ENCODE data around the gene SKI. TPM values are rescaled to one million over a fixed set of nuclear protein-coding genes. Genes with fewer than 3 reads are reported as not detected.

Gene SKI
- total RNA-seq, 4 donors from 2014 or later: 60.2 to 157 (median 79.0) TPM

DNA sequence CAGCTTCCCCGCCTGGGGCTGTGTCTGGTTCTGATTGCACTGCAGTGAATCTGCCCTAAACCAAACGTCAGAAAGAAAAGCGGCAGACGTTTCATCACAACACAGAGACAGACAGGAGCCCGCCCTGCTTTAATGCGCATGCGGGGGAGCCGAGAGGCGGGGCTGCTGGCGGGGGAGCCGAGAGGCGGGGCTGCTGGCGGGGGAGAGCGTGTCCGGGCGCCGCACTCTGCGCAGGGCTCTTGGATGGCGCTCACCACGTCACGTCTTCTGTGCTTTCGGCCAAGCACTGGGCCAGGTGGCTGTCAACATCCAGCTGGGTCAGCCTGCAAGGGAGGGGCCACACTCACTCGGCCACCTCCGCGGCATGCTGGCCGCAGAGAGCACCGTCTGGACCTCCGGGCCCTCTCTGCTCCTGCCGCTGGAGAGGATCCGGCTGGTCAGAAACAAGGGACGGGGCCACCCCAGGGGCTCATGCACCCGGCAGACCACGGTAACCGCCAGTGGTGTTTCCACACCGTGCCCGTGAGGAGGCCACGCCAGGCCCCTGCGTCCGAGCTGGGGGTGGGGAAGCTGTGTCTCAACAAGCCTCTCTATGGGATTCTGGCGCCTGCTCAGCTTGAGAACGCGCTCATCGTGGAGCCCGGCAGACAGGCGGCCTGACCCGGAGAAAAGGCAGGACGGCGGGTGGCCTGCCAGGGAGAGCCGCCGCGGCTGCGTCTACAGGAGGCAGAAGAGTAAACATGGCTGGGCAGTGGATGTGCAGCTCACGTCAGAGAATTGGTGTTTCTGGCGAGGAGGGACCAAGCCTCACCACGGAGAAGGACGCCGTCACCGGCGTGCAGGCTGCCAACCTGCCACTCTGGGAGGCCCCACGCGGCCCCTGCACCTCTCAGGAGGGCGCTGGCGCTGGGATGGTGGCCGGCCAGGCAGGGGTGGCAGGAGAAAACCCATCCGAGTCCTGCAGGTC, 38.4 kb upstream of the SKI start:
- Histone ChIP-seq H3K4me1 (peaks cover 6 to 53% (median 39%) of the 10 kb centered on the region in 3 donors), H3K9me3 (no peaks in the 10 kb centered on the region), H3K4me3 (peak overlapping the region; percentile 42 to 62), H3K27ac (peak overlapping the region; percentile 94 to 99 (median 96)), H3K36me3 (peaks cover 0 to 23% of the 10 kb centered on the region in 2 donors), H3K27me3 (no peaks in the 10 kb centered on the region)
- 0% methylated on average over 1 to 7 of the region's 65 CpGs for WGBS, 2 donors (ENCODE audit: low coverage in 1 of 2)
- TF ChIP-seq POLR2A (IDR thresholded peaks at IDR 0.05) (peak; percentile 85 to 89), EP300 (IDR thresholded peaks at IDR 0.05) (peak; percentile 4), POLR2AphosphoS5 (IDR thresholded peaks at IDR 0.05) (peak; percentile 95)
- TF ChIP-seq, protein P1, sequence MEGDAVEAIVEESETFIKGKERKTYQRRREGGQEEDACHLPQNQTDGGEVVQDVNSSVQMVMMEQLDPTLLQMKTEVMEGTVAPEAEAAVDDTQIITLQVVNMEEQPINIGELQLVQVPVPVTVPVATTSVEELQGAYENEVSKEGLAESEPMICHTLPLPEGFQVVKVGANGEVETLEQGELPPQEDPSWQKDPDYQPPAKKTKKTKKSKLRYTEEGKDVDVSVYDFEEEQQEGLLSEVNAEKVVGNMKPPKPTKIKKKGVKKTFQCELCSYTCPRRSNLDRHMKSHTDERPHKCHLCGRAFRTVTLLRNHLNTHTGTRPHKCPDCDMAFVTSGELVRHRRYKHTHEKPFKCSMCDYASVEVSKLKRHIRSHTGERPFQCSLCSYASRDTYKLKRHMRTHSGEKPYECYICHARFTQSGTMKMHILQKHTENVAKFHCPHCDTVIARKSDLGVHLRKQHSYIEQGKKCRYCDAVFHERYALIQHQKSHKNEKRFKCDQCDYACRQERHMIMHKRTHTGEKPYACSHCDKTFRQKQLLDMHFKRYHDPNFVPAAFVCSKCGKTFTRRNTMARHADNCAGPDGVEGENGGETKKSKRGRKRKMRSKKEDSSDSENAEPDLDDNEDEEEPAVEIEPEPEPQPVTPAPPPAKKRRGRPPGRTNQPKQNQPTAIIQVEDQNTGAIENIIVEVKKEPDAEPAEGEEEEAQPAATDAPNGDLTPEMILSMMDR (IDR thresholded peaks at IDR 0.05): peak in 1 of 4 experiments; percentile 15
- peak; percentile 94 for ATAC-seq

DNA sequence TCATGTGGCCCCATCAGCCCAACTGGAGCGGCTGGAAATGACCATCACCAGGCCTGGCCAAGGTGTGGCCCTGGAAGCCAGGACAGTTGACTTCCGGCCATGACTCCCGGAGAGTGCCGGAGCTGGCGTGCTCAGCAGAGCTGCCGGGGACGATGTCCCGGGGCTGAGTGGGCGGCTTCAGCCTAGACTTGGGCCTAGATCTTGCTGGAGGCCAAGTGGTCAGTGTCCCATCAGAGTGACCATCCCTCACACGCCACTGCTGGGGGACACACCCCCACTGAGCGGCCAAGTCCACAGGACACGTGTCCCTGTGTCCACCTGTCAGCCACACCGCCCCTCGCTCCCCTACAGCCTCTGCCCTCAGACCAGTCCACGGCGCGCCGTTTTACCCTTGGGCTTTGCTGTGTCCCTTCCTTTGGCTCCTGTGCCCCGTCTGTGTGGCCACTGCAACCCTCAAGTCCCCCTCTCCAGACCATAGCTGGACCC, 37.6 kb upstream of the SKI start:
- no peaks in the 10 kb centered on the region for H3K27me3 ChIP-seq
- peak overlapping the region; percentile 42 to 62 for H3K4me3 ChIP-seq
- TF ChIP-seq POLR2AphosphoS5 (IDR thresholded peaks at IDR 0.05) (no peak), EP300 (IDR thresholded peaks at IDR 0.05) (no peak), POLR2A (IDR thresholded peaks at IDR 0.05) (no peak)
- TF ChIP-seq, protein P1 (IDR thresholded peaks at IDR 0.05): no peak
- H3K9me3 ChIP-seq: no peaks in the 10 kb centered on the region
- ATAC-seq: no peak
- 20% methylated on average over 1 of the region's 19 CpGs; no CpG with 5 or more reads in 1 of the 2 donors for WGBS, 2 donors (ENCODE audit: low coverage in 1 of 2)
- H3K27ac ChIP-seq: peak overlapping the region; percentile 94 to 99 (median 96)
- peaks cover 6 to 58% (median 42%) of the 10 kb centered on the region in 3 donors for H3K4me1 ChIP-seq
- H3K36me3 ChIP-seq: peaks cover 0 to 15% of the 10 kb centered on the region in 2 donors

DNA sequence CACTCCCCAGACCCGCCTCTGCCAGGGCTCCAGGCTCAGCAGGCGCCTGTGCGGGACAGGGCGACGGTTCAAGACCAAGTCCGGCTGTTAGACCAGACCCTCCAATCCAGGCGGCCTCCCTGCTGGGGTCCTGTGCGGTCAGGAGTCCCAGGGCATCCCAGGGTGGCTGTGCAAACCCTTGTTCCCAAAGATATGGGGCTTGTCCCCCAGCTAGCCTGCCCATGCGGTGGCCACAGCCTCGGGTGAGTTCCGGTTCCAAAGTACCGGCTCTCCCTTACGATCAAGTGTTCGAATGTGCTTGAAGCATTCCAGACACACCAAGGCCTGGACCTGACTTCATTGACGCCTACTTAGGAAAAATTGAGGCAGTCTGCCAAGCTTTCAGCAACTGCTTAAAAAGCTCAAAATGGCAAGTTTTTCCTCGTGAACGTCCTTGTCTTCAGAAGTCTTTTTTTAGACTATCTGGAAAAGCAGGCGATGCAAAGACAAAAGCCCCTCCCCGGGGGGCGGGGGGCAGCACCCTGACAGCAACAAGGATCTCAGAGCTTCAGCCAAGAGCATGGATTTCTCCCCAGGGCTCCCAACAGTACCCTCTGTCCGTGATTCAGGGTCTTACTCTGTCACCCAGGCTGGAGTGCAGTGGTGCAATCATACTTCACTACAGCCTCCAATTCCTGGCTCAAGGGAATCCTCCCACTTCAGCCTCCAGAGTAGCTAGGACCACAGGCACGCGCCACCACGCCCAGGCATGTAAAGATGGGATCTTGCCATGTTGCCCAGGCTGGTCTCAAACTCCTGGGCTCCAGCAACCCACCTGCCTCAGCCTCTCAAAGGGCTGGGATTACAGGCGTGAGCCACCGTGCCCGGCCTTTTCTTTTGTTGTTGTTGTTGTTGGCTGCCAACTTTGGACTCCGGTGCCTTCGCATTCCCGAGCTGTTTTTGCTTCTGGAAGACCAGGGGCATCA, 35.8 kb upstream of the SKI start:
- 13 to 40% methylated on average over 1 to 9 of the region's 30 CpGs for WGBS, 2 donors (ENCODE audit: low coverage in 1 of 2)
- peak overlapping the region; percentile 94 to 99 (median 96) for H3K27ac ChIP-seq
- H3K4me3 ChIP-seq: peak overlapping the region in 1 of 2 donors; percentile 13
- TF ChIP-seq POLR2AphosphoS5 (IDR thresholded peaks at IDR 0.05) (peak; percentile 73), EP300 (IDR thresholded peaks at IDR 0.05) (no peak), POLR2A (IDR thresholded peaks at IDR 0.05) (no peak)
- TF ChIP-seq, protein P1 (IDR thresholded peaks at IDR 0.05): no peak
- H3K36me3 ChIP-seq: no peaks in the 10 kb centered on the region
- H3K9me3 ChIP-seq: no peaks in the 10 kb centered on the region
- H3K4me1 ChIP-seq: peaks cover 6 to 65% (median 47%) of the 10 kb centered on the region in 3 donors
- no peak for ATAC-seq
- no peaks in the 10 kb centered on the region for H3K27me3 ChIP-seq

DNA sequence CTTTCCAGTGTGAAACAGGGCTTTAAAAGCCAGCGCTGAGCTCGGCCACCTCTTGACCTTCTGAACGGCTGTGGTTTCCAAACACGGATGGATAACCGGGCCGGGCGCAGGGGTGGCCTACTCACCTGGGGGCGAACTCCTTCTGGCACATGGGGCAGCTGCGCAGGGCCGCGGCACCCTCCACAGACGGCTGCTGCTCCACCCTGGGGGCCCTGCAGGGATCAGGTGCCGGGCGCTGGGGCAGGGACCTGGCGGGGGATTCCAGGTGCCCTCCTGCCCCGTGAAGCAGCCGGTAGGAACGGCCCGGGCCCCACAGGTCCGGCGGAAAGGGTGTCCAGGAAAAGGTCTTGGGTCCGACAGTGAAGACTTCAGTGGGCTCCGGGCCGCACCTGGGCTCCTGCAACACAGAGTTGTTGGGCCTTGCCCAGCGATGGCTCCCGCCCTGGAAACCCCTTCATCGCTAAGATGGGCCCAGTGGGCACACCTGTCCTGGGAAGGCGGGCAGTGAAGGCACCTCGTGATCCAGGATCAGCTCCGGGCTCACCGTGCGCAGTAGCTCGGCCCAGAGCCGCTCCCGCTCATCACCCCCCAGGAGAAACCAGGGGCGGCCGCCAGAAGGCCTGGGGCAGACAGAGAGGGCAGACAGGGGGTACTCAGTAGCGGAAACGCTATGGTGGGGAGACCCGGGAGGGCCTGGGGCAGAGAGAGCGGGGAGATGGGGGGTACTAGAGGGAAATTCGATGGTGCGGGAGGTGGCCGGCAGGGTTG, 34.4 kb upstream of the SKI start:
- TF ChIP-seq EP300 (IDR thresholded peaks at IDR 0.05): no peak
- TF ChIP-seq POLR2A (IDR thresholded peaks at IDR 0.05): no peak
- TF ChIP-seq, protein P1 (IDR thresholded peaks at IDR 0.05): no peak
- TF ChIP-seq POLR2AphosphoS5 (IDR thresholded peaks at IDR 0.05): no peak
- Histone ChIP-seq H3K4me1 (peaks cover 6 to 73% (median 49%) of the 10 kb centered on the region in 3 donors), H3K27me3 (no peaks in the 10 kb centered on the region), H3K36me3 (no peaks in the 10 kb centered on the region), H3K9me3 (no peaks in the 10 kb centered on the region), H3K27ac (peak overlapping the region; percentile 94 to 99 (median 96)), H3K4me3 (peak overlapping the region; percentile 55 to 79)
- 39 to 92% methylated on average over 2 to 9 of the region's 44 CpGs for WGBS, 2 donors (ENCODE audit: low coverage in 1 of 2)
- ATAC-seq: no peak
